HEK293 (cell line): ENCODE data around the gene CELF4.

Experiments
- ELK4 ChIP-seq: IDR thresholded peaks from 2 replicates; pipeline ENCODE4 v1.6.1; 2011; ENCODE audit warnings: mild to moderate bottlenecking, low read depth, low read length, borderline replicate concordance
- ZBTB44 ChIP-seq: fragments of 450-650 bp; IDR thresholded peaks from 2 replicates; pipeline ENCODE4 v1.5.1; 2018; ENCODE audit warnings: missing biosample characterization, mild to moderate bottlenecking, missing genetic modification characterization
- ZNF513 ChIP-seq: fragments of 450-650 bp; IDR thresholded peaks from 2 replicates; pipeline ENCODE4 v1.5.1; 2018; ENCODE audit warnings: missing biosample characterization, missing genetic modification characterization
- ZNF580 ChIP-seq: fragments of 450-650 bp; formaldehyde crosslinking; IDR thresholded peaks from 2 replicates; pipeline ENCODE4 v1.5.1; 2016; ENCODE audit warnings: missing biosample characterization, missing genetic modification characterization

GRCh38 chr18:37445836-37446235 is 119.8 kb downstream of the CELF4 start:
- TF ChIP-seq ZNF580 (tag by site-specific recombination) (no peak), ELK4 (no peak), ZNF513 (tag by site-specific recombination) (no peak), ZBTB44 (tag by site-specific recombination) (no peak)
